ENCODE data around the gene PLEK.

The PLEK gene

GRCh38 chr2:68420254-68420910 lies 55.3 kb downstream of the PLEK start:
- Histone ChIP-seq H3K36me3 (ENCODE audit: control insufficient read depth, low read depth, low read length) (no peaks in the 10 kb centered on the region), H3K4me3 (ENCODE audit: low read length) (no peak overlapping the region), H3K27ac (ENCODE audit: low read length) (no peak overlapping the region), H3K9me3 (ENCODE audit: control insufficient read depth, low read depth, low read length) (no peaks in the 10 kb centered on the region), H3K4me1 (ENCODE audit: control insufficient read depth, low read depth, low read length) (peaks cover 12% of the 10 kb centered on the region), H3K9ac (ENCODE audit: low read length) (no peak overlapping the region), H3K27me3 (ENCODE audit: control insufficient read depth, insufficient read depth, low read length) (no peaks in the 10 kb centered on the region)

DNA sequence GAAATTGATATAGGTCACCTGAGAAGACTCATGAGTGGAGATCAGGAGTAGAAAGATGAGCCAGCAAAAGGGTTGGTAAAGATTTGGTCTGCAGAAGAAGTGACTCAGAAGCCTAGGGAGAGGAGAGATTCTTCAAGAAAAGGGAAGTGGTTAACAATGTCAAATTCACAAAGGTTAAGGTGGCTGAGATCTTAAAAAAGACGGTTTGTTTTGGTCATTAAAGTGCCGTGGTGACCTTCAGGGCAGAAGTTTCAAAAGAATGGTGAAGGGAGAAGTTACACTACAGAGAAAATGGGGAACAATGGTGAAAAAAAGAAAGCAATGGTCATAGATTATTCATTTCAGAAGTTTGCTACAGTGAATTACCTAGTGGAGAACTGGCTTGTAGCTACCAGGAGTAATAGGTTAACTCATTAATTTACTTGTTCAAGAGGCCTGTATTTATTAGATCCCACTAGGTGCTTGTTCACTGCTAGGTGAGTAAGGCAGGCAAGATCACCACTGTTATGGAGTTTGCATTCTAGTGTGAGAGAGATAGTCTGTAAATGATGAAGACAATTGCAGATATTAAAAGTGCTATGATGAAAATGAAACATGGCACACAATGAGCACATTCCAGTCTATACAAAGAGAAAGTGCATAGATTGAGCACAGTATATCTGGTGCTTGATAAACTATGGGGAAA lies 59.0 kb downstream of the PLEK start:
- H3K4me3 ChIP-seq (ENCODE audit: low read length), result no peak overlapping the region
- H3K9me3 ChIP-seq (ENCODE audit: control insufficient read depth, low read depth, low read length), result no peaks in the 10 kb centered on the region
- no peak overlapping the region for H3K9ac ChIP-seq (ENCODE audit: low read length)
- no peaks in the 10 kb centered on the region for H3K36me3 ChIP-seq (ENCODE audit: control insufficient read depth, low read depth, low read length)
- H3K27me3 ChIP-seq (ENCODE audit: control insufficient read depth, insufficient read depth, low read length), result no peaks in the 10 kb centered on the region
- H3K4me1 ChIP-seq (ENCODE audit: control insufficient read depth, low read depth, low read length), result peaks cover 5% of the 10 kb centered on the region
- no peak overlapping the region for H3K27ac ChIP-seq (ENCODE audit: low read length)

GRCh38 chr2:68425503-68425902 lies 60.4 kb downstream of the PLEK start:
- Histone ChIP-seq H3K9me3 (ENCODE audit: control insufficient read depth, low read depth, low read length) (no peaks in the 10 kb centered on the region), H3K36me3 (ENCODE audit: control insufficient read depth, low read depth, low read length) (no peaks in the 10 kb centered on the region), H3K27ac (ENCODE audit: low read length) (no peak overlapping the region), H3K4me1 (ENCODE audit: control insufficient read depth, low read depth, low read length) (no peaks in the 10 kb centered on the region), H3K9ac (ENCODE audit: low read length) (no peak overlapping the region), H3K27me3 (ENCODE audit: control insufficient read depth, insufficient read depth, low read length) (no peaks in the 10 kb centered on the region), H3K4me3 (ENCODE audit: low read length) (no peak overlapping the region)

- Histone ChIP-seq H3K27ac (ENCODE audit: low read length) (no peak overlapping the region), H3K9me3 (ENCODE audit: control insufficient read depth, low read depth, low read length) (no peaks in the 10 kb centered on the region), H3K36me3 (ENCODE audit: control insufficient read depth, low read depth, low read length) (no peaks in the 10 kb centered on the region), H3K27me3 (ENCODE audit: control insufficient read depth, insufficient read depth, low read length) (no peaks in the 10 kb centered on the region), H3K4me3 (ENCODE audit: low read length) (no peak overlapping the region), H3K9ac (ENCODE audit: low read length) (no peak overlapping the region), H3K4me1 (ENCODE audit: control insufficient read depth, low read depth, low read length) (no peaks in the 10 kb centered on the region)
Observed at GRCh38 chr2:68426446-68426845, 61.4 kb downstream of the PLEK start.

- Histone ChIP-seq H3K9me3 (ENCODE audit: control insufficient read depth, low read depth, low read length) (no peaks in the 10 kb centered on the region), H3K9ac (ENCODE audit: low read length) (no peak overlapping the region), H3K4me1 (ENCODE audit: control insufficient read depth, low read depth, low read length) (no peaks in the 10 kb centered on the region), H3K27me3 (ENCODE audit: control insufficient read depth, insufficient read depth, low read length) (no peaks in the 10 kb centered on the region), H3K36me3 (ENCODE audit: control insufficient read depth, low read depth, low read length) (no peaks in the 10 kb centered on the region), H3K4me3 (ENCODE audit: low read length) (no peak overlapping the region), H3K27ac (ENCODE audit: low read length) (no peak overlapping the region)
Observed at GRCh38 chr2:68426848-68427579, 61.9 kb downstream of the PLEK start.

GRCh38 chr2:68428126-68428525 lies 63.0 kb downstream of the PLEK start:
- Histone ChIP-seq H3K9me3 (ENCODE audit: control insufficient read depth, low read depth, low read length) (no peaks in the 10 kb centered on the region), H3K27me3 (ENCODE audit: control insufficient read depth, insufficient read depth, low read length) (no peaks in the 10 kb centered on the region), H3K27ac (ENCODE audit: low read length) (no peak overlapping the region), H3K4me1 (ENCODE audit: control insufficient read depth, low read depth, low read length) (no peaks in the 10 kb centered on the region), H3K9ac (ENCODE audit: low read length) (no peak overlapping the region), H3K4me3 (ENCODE audit: low read length) (no peak overlapping the region), H3K36me3 (ENCODE audit: control insufficient read depth, low read depth, low read length) (no peaks in the 10 kb centered on the region)

DNA sequence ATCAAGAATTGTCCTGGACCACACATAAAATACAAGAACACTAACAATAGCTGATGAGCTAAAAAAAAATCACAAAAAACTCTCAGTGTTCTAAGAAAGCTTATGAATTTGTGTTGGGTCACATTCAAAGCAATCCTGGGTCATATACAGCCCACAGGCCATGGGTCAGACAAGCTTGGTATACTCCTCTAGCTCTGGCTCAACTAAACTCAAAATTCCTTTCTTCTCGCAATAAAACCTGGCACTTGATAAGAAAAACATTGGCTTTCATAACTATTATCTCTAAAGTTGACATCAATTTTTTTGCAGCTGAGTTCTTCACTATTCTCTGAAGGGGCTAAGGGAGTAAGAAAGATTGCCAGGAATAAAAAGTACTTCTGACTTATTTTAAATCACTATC lies 63.7 kb downstream of the PLEK start:
- Histone ChIP-seq H3K9me3 (ENCODE audit: control insufficient read depth, low read depth, low read length) (no peaks in the 10 kb centered on the region), H3K9ac (ENCODE audit: low read length) (no peak overlapping the region), H3K4me3 (ENCODE audit: low read length) (no peak overlapping the region), H3K4me1 (ENCODE audit: control insufficient read depth, low read depth, low read length) (no peaks in the 10 kb centered on the region), H3K27ac (ENCODE audit: low read length) (no peak overlapping the region), H3K36me3 (ENCODE audit: control insufficient read depth, low read depth, low read length) (no peaks in the 10 kb centered on the region), H3K27me3 (ENCODE audit: control insufficient read depth, insufficient read depth, low read length) (no peaks in the 10 kb centered on the region)

GRCh38 chr2:68429311-68429826 lies 64.3 kb downstream of the PLEK start:
- Histone ChIP-seq H3K9ac (ENCODE audit: low read length) (no peak overlapping the region), H3K27ac (ENCODE audit: low read length) (no peak overlapping the region), H3K4me1 (ENCODE audit: control insufficient read depth, low read depth, low read length) (no peaks in the 10 kb centered on the region), H3K9me3 (ENCODE audit: control insufficient read depth, low read depth, low read length) (no peaks in the 10 kb centered on the region), H3K27me3 (ENCODE audit: control insufficient read depth, insufficient read depth, low read length) (no peaks in the 10 kb centered on the region), H3K36me3 (ENCODE audit: control insufficient read depth, low read depth, low read length) (no peaks in the 10 kb centered on the region), H3K4me3 (ENCODE audit: low read length) (no peak overlapping the region)

DNA sequence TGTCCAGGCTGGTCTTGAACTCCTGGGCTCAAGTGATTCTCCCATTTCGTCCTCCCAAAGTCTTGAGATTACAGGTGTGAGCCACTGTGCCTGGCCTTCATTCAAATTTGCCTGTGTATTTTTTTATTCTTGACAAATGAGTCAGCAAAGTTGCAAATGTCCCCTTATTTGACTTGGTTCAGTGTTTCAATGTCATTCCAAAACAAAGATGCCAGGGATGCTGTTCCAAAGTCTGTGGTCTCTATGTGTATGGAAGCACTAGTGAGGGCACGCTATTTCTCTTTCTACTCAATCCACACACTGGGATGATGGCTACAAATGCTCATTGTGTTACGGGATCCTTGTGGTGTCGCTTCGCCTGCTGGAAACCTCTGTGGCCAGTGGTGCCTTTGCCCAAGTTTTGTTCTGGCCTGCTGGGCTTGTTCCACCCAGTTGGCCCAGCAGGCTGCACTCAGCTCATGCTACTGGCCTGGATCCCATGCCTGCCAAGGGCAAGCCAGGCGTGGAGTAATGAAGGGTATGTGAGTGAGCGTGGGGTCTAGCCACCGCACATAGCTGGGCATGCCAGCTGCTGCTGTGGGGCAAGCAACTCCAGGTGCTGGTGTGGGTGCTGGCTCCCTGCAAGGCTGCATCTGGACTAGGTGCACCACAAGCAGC lies 66.4 kb downstream of the PLEK start:
- Histone ChIP-seq H3K36me3 (ENCODE audit: control insufficient read depth, low read depth, low read length) (no peaks in the 10 kb centered on the region), H3K9ac (ENCODE audit: low read length) (no peak overlapping the region), H3K27ac (ENCODE audit: low read length) (no peak overlapping the region)

GRCh38 chr2:68432696-68433658 lies 67.9 kb downstream of the PLEK start:
- Histone ChIP-seq H3K9ac (ENCODE audit: low read length) (no peak overlapping the region), H3K27ac (ENCODE audit: low read length) (no peak overlapping the region), H3K4me3 (ENCODE audit: low read length) (no peak overlapping the region), H3K9me3 (ENCODE audit: control insufficient read depth, low read depth, low read length) (no peaks in the 10 kb centered on the region), H3K4me1 (ENCODE audit: control insufficient read depth, low read depth, low read length) (no peaks in the 10 kb centered on the region), H3K36me3 (ENCODE audit: control insufficient read depth, low read depth, low read length) (no peaks in the 10 kb centered on the region), H3K27me3 (ENCODE audit: control insufficient read depth, insufficient read depth, low read length) (no peaks in the 10 kb centered on the region)

More for the DNA sequence above, 66.4 kb downstream of the PLEK start:
- Histone ChIP-seq H3K4me1 (ENCODE audit: control insufficient read depth, low read depth, low read length) (no peaks in the 10 kb centered on the region), H3K27me3 (ENCODE audit: control insufficient read depth, insufficient read depth, low read length) (no peaks in the 10 kb centered on the region), H3K4me3 (ENCODE audit: low read length) (no peak overlapping the region), H3K9me3 (ENCODE audit: control insufficient read depth, low read depth, low read length) (no peaks in the 10 kb centered on the region)
